GM23338 (cell line): ENCODE results near the gene APELA. TPM values are rescaled to one million over a fixed set of nuclear protein-coding genes. Genes with fewer than 3 reads are reported as not detected.

Experiments used
- ATAC-seq: fragments of 200-7000 bp; cut with Tn5 transposase; 3 replicates; pipeline ENCODE4 v1.9.1; 2020
- DNase-seq: peaks from one replicate; pipeline ENCODE4 v3.0.0-alpha.2; 2015; ENCODE audit warnings: low spot score
- H2AFZ ChIP-seq: fragments of 200-600 bp; sonication (generic); 2 replicates; pipeline ENCODE4 v1.8.0; 2016; ENCODE audit warnings: antibody characterized with exemption, mild to moderate bottlenecking, moderate library complexity
- H3F3A ChIP-seq: fragments of 200-600 bp; sonication (generic); replicated peaks from 2 replicates; pipeline ENCODE4 v1.8.0; 2017; ENCODE audit warnings: antibody characterized with exemption, mixed run types, low read depth
- H3K27ac ChIP-seq: fragments of 200-600 bp; sonication (generic); 2 replicates; pipeline ENCODE4 v1.6.1; 2016; ENCODE audit warnings: low read depth
- H3K27me3 ChIP-seq: fragments of 200-600 bp; sonication (generic); 2 replicates; pipeline ENCODE4 v1.8.0; 2016; ENCODE audit warnings: mild to moderate bottlenecking, mixed run types, moderate library complexity; ENCODE audit not compliant: insufficient read depth
- H3K36me3 ChIP-seq: fragments of 200-600 bp; sonication (generic); 2 replicates; pipeline ENCODE4 v1.8.0; 2016; ENCODE audit warnings: mild to moderate bottlenecking; ENCODE audit not compliant: insufficient read depth
- H3K4me1 ChIP-seq: fragments of 200-600 bp; sonication (generic); 2 replicates; pipeline ENCODE4 v1.8.0; 2016; ENCODE audit warnings: mild to moderate bottlenecking, moderate library complexity; ENCODE audit not compliant: insufficient read depth
- H3K4me2 ChIP-seq: fragments of 200-600 bp; sonication (generic); 2 replicates; pipeline ENCODE4 v1.7.1; 2017; ENCODE audit warnings: mixed run types
- H3K4me3 ChIP-seq: fragments of 200-600 bp; sonication (generic); 2 replicates; pipeline ENCODE4 v1.6.1; 2016; ENCODE audit warnings: mixed run types
- H3K79me2 ChIP-seq: fragments of 200-600 bp; sonication (generic); replicated peaks from 2 replicates; pipeline ENCODE4 v1.8.0; 2017; ENCODE audit warnings: mild to moderate bottlenecking; ENCODE audit not compliant: insufficient read depth
- H3K9me2 ChIP-seq: fragments of 200-600 bp; sonication (generic); 2 replicates; pipeline ENCODE4 v1.8.0; 2017; ENCODE audit not compliant: insufficient read depth
- H4K20me1 ChIP-seq: fragments of 200-600 bp; sonication (generic); replicated peaks from 2 replicates; pipeline ENCODE4 v1.8.0; 2017; ENCODE audit warnings: mild to moderate bottlenecking; ENCODE audit not compliant: insufficient read depth
- H3K27ac Mint-ChIP-seq: 2 replicates; pipeline ENCODE4 v1.8.0; 2020; ENCODE audit warnings: inconsistent platforms, mild to moderate bottlenecking, moderate library complexity, mixed read lengths
- H3K27me3 Mint-ChIP-seq: 3 replicates; pipeline ENCODE4 v1.8.0; 2022; ENCODE audit warnings: low read depth, mild to moderate bottlenecking, moderate library complexity, mixed read lengths, inconsistent platforms; ENCODE audit not compliant: insufficient read depth, poor library complexity
- H3K36me3 Mint-ChIP-seq: 3 replicates; pipeline ENCODE4 v1.8.0; 2021; ENCODE audit warnings: low read depth, mild to moderate bottlenecking, inconsistent platforms, moderate library complexity, mixed read lengths
- H3K4me1 Mint-ChIP-seq: 3 replicates; pipeline ENCODE4 v1.8.0; 2020; ENCODE audit warnings: mild to moderate bottlenecking, inconsistent platforms, mixed read lengths
- H3K4me3 Mint-ChIP-seq: 3 replicates; pipeline ENCODE4 v1.8.0; 2021; ENCODE audit warnings: moderate library complexity, mild to moderate bottlenecking, inconsistent platforms, mixed read lengths
- H3K9me3 Mint-ChIP-seq: 3 replicates; pipeline ENCODE4 v1.8.0; 2020; ENCODE audit warnings: moderate library complexity, mild to moderate bottlenecking, inconsistent platforms, mixed read lengths
- CREB1 ChIP-seq: fragments of 250-450 bp; sonication (Bioruptor Pico); IDR thresholded peaks from 2 replicates; pipeline ENCODE4 v1.5.0; 2020; ENCODE audit warnings: low read depth, mild to moderate bottlenecking, moderate library complexity
- EZH2 ChIP-seq: fragments of 200-600 bp; sonication (generic); IDR thresholded peaks from one replicate; pipeline ENCODE4 v1.8.0; 2017; ENCODE audit warnings: antibody characterized with exemption, mild to moderate bottlenecking, low read depth; ENCODE audit not compliant: unreplicated experiment
- EZH2phosphoT487 ChIP-seq: fragments of 200-600 bp; sonication (generic); IDR thresholded peaks from one replicate; pipeline ENCODE4 v1.8.1; 2018; ENCODE audit warnings: antibody characterized with exemption; ENCODE audit not compliant: unreplicated experiment
- JUNB ChIP-seq: IDR thresholded peaks from one replicate; pipeline ENCODE4 v1.6.1; 2016; ENCODE audit warnings: antibody characterized with exemption; ENCODE audit not compliant: unreplicated experiment
- NANOG ChIP-seq: IDR thresholded peaks from 2 replicates; pipeline ENCODE4 v1.6.1; 2016; ENCODE audit warnings: antibody characterized with exemption, borderline replicate concordance
- POLR2AphosphoS5 ChIP-seq: IDR thresholded peaks from 2 replicates; pipeline ENCODE4 v1.6.1; 2016; ENCODE audit warnings: antibody characterized with exemption, low read depth
- STAT1 ChIP-seq: IDR thresholded peaks from one replicate; pipeline ENCODE4 v1.6.1; 2016; ENCODE audit warnings: antibody characterized with exemption; ENCODE audit not compliant: unreplicated experiment
- ZNF114 ChIP-seq: fragments of 250-450 bp; sonication (Bioruptor Pico); IDR thresholded peaks from 2 replicates; pipeline ENCODE4 v1.5.0; 2020; ENCODE audit warnings: mild to moderate bottlenecking, moderate library complexity
- ZNF331 ChIP-seq: fragments of 250-450 bp; sonication (Bioruptor Pico); IDR thresholded peaks from 2 replicates; pipeline ENCODE4 v1.5.0; 2020; ENCODE audit warnings: low read depth, mild to moderate bottlenecking, moderate library complexity
- polyA plus RNA-seq: library from polyadenylated mRNA; unstranded; fragments of >200 nt; fragmentation: Nextera tagmentation; extraction: Ambion mirVana; gene quantifications from 2 replicates; pipeline ENCODE4 v1.2.1, GENCODE V29; 2016
- total RNA-seq: library from RNA; depleted of rRNA; stranded (reverse); fragments of >200 nt; shearing (Covaris generic); gene quantifications from 2 replicates; pipeline ENCODE4 v1.2.3, GENCODE V29; 2014
- TF ChIP-seq, protein P1 (sequence below): IDR thresholded peaks from one replicate; pipeline ENCODE4 v1.6.1; 2018; ENCODE audit warnings: antibody characterized with exemption; ENCODE audit not compliant: unreplicated experiment
- TF ChIP-seq, protein P2 (sequence below), 2 experiments: fragments of 200-600 bp in 1 of 2; sonication (generic) in 1 of 2; conservative IDR thresholded peaks; 2 replicates each; pipeline versions ENCODE4 v1.5.1 to v1.6.1; 2016 to 2017; ENCODE audit warnings: antibody characterized with exemption in 2 of 2, low read depth in 2 of 2, mild to moderate bottlenecking in 2 of 2, moderate library complexity in 1 of 2
- TF ChIP-seq, protein P3 (sequence below): IDR thresholded peaks from 2 replicates; pipeline ENCODE4 v1.6.1; 2016; ENCODE audit warnings: antibody characterized with exemption
- TF ChIP-seq, protein P4 (sequence below): fragments of 250-450 bp; sonication (Bioruptor Pico); IDR thresholded peaks from 2 replicates; pipeline ENCODE4 v1.5.0; 2020; ENCODE audit warnings: mild to moderate bottlenecking, moderate library complexity

APELA gene
- total and polyA plus RNA-seq, 2 experiments from 2014 or later = 114 to 213 TPM

DNA sequence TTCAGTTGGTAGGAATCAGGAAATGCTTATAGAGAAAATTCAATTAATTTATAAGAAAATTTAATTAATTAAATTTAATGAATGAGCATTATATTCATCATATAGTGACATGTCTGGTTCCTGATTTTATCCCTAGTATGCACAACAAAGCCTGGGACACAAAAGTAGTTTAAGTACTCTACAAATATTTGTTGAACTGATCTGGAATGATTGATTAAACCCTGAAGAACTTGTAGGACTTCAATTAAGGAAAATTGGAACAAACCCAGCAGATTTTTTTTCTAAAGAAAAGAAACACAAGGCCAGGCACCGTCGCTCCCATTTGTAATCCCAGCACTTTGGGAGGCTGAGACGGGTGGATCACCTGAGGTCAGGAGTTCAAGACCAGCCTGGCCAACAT is 4.5 kb upstream of the APELA start:
- ATAC-seq (no peak), DNase-seq (no peak)
- H3F3A ChIP-seq = no peaks in the 10 kb centered on the region
- no peaks in the 10 kb centered on the region for H3K36me3 ChIP-seq
- H2AFZ ChIP-seq = no peak overlapping the region
- Mint-ChIP-seq H3K4me3 (no peak overlapping the region), H3K36me3 (peaks cover 6% of the 10 kb centered on the region; the same call in 2 of the 3 replicates), H3K4me1 (peaks cover 25% of the 10 kb centered on the region), H3K27ac (0 out of 2 replicates have a peak overlapping the region, but pooled peaks have one; percentile 36), H3K9me3 (0 out of 3 replicates have a peak, but pooled peaks cover 5% of the 10 kb centered on the region), H3K27me3 (peaks cover 4% of the 10 kb centered on the region)
- H3K4me1 ChIP-seq = peaks cover 27% of the 10 kb centered on the region
- H3K27ac ChIP-seq = no peak overlapping the region
- no peak overlapping the region for H3K4me3 ChIP-seq
- no peaks in the 10 kb centered on the region for H4K20me1 ChIP-seq
- H3K9me2 ChIP-seq = 0 out of 2 replicates have a peak, but pooled peaks cover 3% of the 10 kb centered on the region
- no peak overlapping the region for H3K4me2 ChIP-seq
- no peaks in the 10 kb centered on the region for H3K27me3 ChIP-seq
- TF ChIP-seq JUNB (no peak), EZH2 (no peak), EZH2phosphoT487 (no peak), POLR2AphosphoS5 (no peak), STAT1 (no peak), ZNF114 (no peak), NANOG (no peak), ZNF331 (CRISPR knock-in tag) (no peak), CREB1 (CRISPR knock-in tag) (no peak)
- TF ChIP-seq, protein P1, sequence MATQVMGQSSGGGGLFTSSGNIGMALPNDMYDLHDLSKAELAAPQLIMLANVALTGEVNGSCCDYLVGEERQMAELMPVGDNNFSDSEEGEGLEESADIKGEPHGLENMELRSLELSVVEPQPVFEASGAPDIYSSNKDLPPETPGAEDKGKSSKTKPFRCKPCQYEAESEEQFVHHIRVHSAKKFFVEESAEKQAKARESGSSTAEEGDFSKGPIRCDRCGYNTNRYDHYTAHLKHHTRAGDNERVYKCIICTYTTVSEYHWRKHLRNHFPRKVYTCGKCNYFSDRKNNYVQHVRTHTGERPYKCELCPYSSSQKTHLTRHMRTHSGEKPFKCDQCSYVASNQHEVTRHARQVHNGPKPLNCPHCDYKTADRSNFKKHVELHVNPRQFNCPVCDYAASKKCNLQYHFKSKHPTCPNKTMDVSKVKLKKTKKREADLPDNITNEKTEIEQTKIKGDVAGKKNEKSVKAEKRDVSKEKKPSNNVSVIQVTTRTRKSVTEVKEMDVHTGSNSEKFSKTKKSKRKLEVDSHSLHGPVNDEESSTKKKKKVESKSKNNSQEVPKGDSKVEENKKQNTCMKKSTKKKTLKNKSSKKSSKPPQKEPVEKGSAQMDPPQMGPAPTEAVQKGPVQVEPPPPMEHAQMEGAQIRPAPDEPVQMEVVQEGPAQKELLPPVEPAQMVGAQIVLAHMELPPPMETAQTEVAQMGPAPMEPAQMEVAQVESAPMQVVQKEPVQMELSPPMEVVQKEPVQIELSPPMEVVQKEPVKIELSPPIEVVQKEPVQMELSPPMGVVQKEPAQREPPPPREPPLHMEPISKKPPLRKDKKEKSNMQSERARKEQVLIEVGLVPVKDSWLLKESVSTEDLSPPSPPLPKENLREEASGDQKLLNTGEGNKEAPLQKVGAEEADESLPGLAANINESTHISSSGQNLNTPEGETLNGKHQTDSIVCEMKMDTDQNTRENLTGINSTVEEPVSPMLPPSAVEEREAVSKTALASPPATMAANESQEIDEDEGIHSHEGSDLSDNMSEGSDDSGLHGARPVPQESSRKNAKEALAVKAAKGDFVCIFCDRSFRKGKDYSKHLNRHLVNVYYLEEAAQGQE = no peak
- TF ChIP-seq, protein P2, sequence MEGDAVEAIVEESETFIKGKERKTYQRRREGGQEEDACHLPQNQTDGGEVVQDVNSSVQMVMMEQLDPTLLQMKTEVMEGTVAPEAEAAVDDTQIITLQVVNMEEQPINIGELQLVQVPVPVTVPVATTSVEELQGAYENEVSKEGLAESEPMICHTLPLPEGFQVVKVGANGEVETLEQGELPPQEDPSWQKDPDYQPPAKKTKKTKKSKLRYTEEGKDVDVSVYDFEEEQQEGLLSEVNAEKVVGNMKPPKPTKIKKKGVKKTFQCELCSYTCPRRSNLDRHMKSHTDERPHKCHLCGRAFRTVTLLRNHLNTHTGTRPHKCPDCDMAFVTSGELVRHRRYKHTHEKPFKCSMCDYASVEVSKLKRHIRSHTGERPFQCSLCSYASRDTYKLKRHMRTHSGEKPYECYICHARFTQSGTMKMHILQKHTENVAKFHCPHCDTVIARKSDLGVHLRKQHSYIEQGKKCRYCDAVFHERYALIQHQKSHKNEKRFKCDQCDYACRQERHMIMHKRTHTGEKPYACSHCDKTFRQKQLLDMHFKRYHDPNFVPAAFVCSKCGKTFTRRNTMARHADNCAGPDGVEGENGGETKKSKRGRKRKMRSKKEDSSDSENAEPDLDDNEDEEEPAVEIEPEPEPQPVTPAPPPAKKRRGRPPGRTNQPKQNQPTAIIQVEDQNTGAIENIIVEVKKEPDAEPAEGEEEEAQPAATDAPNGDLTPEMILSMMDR (conservative IDR thresholded peaks at IDR 0.05; ENCODE audit: low read depth in 2 of 2) = no peak
- TF ChIP-seq, protein P3, sequence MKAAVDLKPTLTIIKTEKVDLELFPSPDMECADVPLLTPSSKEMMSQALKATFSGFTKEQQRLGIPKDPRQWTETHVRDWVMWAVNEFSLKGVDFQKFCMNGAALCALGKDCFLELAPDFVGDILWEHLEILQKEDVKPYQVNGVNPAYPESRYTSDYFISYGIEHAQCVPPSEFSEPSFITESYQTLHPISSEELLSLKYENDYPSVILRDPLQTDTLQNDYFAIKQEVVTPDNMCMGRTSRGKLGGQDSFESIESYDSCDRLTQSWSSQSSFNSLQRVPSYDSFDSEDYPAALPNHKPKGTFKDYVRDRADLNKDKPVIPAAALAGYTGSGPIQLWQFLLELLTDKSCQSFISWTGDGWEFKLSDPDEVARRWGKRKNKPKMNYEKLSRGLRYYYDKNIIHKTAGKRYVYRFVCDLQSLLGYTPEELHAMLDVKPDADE = no peak
- TF ChIP-seq, protein P4, sequence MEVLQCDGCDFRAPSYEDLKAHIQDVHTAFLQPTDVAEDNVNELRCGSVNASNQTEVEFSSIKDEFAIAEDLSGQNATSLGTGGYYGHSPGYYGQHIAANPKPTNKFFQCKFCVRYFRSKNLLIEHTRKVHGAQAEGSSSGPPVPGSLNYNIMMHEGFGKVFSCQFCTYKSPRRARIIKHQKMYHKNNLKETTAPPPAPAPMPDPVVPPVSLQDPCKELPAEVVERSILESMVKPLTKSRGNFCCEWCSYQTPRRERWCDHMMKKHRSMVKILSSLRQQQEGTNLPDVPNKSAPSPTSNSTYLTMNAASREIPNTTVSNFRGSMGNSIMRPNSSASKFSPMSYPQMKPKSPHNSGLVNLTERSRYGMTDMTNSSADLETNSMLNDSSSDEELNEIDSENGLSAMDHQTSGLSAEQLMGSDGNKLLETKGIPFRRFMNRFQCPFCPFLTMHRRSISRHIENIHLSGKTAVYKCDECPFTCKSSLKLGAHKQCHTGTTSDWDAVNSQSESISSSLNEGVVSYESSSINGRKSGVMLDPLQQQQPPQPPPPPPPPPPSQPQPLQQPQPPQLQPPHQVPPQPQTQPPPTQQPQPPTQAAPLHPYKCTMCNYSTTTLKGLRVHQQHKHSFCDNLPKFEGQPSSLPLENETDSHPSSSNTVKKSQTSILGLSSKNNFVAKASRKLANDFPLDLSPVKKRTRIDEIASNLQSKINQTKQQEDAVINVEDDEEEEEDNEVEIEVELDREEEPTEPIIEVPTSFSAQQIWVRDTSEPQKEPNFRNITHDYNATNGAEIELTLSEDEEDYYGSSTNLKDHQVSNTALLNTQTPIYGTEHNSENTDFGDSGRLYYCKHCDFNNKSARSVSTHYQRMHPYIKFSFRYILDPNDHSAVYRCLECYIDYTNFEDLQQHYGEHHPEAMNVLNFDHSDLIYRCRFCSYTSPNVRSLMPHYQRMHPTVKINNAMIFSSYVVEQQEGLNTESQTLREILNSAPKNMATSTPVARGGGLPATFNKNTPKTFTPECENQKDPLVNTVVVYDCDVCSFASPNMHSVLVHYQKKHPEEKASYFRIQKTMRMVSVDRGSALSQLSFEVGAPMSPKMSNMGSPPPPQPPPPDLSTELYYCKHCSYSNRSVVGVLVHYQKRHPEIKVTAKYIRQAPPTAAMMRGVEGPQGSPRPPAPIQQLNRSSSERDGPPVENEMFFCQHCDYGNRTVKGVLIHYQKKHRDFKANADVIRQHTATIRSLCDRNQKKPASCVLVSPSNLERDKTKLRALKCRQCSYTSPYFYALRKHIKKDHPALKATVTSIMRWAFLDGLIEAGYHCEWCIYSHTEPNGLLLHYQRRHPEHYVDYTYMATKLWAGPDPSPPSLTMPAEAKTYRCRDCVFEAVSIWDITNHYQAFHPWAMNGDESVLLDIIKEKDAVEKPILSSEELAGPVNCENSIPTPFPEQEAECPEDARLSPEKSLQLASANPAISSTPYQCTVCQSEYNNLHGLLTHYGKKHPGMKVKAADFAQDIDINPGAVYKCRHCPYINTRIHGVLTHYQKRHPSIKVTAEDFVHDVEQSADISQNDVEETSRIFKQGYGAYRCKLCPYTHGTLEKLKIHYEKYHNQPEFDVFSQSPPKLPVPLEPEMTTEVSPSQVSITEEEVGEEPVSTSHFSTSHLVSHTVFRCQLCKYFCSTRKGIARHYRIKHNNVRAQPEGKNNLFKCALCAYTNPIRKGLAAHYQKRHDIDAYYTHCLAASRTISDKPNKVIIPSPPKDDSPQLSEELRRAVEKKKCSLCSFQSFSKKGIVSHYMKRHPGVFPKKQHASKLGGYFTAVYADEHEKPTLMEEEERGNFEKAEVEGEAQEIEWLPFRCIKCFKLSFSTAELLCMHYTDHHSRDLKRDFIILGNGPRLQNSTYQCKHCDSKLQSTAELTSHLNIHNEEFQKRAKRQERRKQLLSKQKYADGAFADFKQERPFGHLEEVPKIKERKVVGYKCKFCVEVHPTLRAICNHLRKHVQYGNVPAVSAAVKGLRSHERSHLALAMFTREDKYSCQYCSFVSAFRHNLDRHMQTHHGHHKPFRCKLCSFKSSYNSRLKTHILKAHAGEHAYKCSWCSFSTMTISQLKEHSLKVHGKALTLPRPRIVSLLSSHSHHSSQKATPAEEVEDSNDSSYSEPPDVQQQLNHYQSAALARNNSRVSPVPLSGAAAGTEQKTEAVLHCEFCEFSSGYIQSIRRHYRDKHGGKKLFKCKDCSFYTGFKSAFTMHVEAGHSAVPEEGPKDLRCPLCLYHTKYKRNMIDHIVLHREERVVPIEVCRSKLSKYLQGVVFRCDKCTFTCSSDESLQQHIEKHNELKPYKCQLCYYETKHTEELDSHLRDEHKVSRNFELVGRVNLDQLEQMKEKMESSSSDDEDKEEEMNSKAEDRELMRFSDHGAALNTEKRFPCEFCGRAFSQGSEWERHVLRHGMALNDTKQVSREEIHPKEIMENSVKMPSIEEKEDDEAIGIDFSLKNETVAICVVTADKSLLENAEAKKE (CRISPR knock-in tag) = no peak
- peaks cover 5% of the 10 kb centered on the region for H3K79me2 ChIP-seq
